K562 (cell line): ENCODE data around the gene SNAPC5. TPM values are rescaled to one million over a fixed set of nuclear protein-coding genes. Genes with fewer than 3 reads are reported as not detected.

ENCODE experiments used
- ATAC-seq: fragments of 200-7000 bp; cut with Tn5 transposase; 3 replicates; pipeline ENCODE4 v1.9.1; 2020; ENCODE audit warnings: moderate library complexity
- BruUV-seq: library from RNA; stranded (reverse); fragments of 400-500 nt; replicated peaks from 2 replicates; lab custom pipeline; 2021; lab: Mats Ljungman, UMichigan
- CTCF ChIA-PET: fragments of 300-600 bp; formaldehyde crosslinking; extraction: SDS; loops from one replicate; lab custom pipeline; 2021; ENCODE audit warnings: low intra/inter-chr PET ratio; lab: Yijun Ruan, JAX
- POLR2A ChIA-PET: fragments of 300-600, 350-650 bp; sonication (Branson Sonifier 250); formaldehyde crosslinking; extraction: SDS; loops from one replicate; lab custom pipeline; 2021; ENCODE audit warnings: antibody characterized with exemption, inconsistent platforms; lab: Yijun Ruan, JAX
- DNase-seq, 4 experiments: peaks; one replicate each; pipeline versions ENCODE4 v3.0.0 to v3.0.0-alpha.2; 2011 to 2018; ENCODE audit warnings: low spot score in 3 of 4, mixed read lengths in 3 of 4; ENCODE audit errors: extremely low read depth in 1 of 4
- FAIRE-seq: peaks from 2 replicates; lab custom pipeline; 2011; peaks lifted over from hg19 to GRCh38; lab: Jason Lieb, UNC
- H2AFZ ChIP-seq: 2 replicates; pipeline ENCODE4 v1.6.0; 2011; ENCODE audit warnings: low read depth, low read length, control low read depth, inconsistent platforms
- H3K27ac ChIP-seq: fragments of 200-600 bp; 3 replicates; pipeline ENCODE4 v1.8.0; 2011; ENCODE audit warnings: low read depth, mild to moderate bottlenecking, control low read depth, inconsistent platforms, low read length, moderate library complexity, mixed read lengths; ENCODE audit errors: extremely low read depth
- H3K27me3 ChIP-seq, 2 experiments: fragments of 300-600 bp in 1 of 2; 2 replicates in 1 of 2; 3 replicates in 1 of 2; pipeline versions ENCODE4 v1.6.0 to v1.8.0; 2011; ENCODE audit warnings: inconsistent platforms in 2 of 2, low read length in 2 of 2, mild to moderate bottlenecking in 1 of 2, mixed read lengths in 1 of 2, moderate library complexity in 1 of 2; ENCODE audit not compliant: control insufficient read depth in 2 of 2, insufficient read depth in 2 of 2
- H3K36me3 ChIP-seq: fragments of 300-600 bp; 3 replicates; pipeline ENCODE4 v1.8.0; 2011; ENCODE audit warnings: mild to moderate bottlenecking, low read length, inconsistent platforms; ENCODE audit not compliant: control insufficient read depth, insufficient read depth
- H3K4me1 ChIP-seq, 2 experiments: fragments of 200-600 bp in 1 of 2; replicated peaks in 1 of 2; 2 replicates in 1 of 2; 3 replicates in 1 of 2; pipeline versions ENCODE4 v1.5.1 to v1.8.0; 2011; ENCODE audit warnings: inconsistent platforms in 2 of 2, low read length in 2 of 2, mild to moderate bottlenecking in 1 of 2, mixed read lengths in 1 of 2, moderate library complexity in 1 of 2; ENCODE audit not compliant: control insufficient read depth in 2 of 2, insufficient read depth in 2 of 2
- H3K4me2 ChIP-seq: 2 replicates; pipeline ENCODE4 v1.6.1; 2011; ENCODE audit warnings: low read length, control low read depth, inconsistent platforms, mixed read lengths; ENCODE audit not compliant: insufficient read depth
- H3K4me3 ChIP-seq: fragments of 200-600 bp; sonication (generic), shearing (Covaris generic); 2 replicates; pipeline ENCODE4 v1.5.1; 2016; ENCODE audit warnings: control low read depth, inconsistent platforms
- H3K79me2 ChIP-seq: fragments of 200-600 bp; 3 replicates; pipeline ENCODE4 v1.8.0; 2011; ENCODE audit warnings: low read length, inconsistent platforms; ENCODE audit not compliant: control insufficient read depth, insufficient read depth
- H3K9ac ChIP-seq, 2 experiments: 2 replicates each; pipeline versions ENCODE4 v1.6.0 to v1.6.1; 2011; ENCODE audit warnings: low read depth in 2 of 2, low read length in 2 of 2, control low read depth in 1 of 2, inconsistent platforms in 1 of 2, mild to moderate bottlenecking in 1 of 2, mixed read lengths in 1 of 2; ENCODE audit not compliant: insufficient read depth in 1 of 2
- H3K9me1 ChIP-seq: one replicate; pipeline ENCODE4 v1.6.0; 2011; ENCODE audit warnings: inconsistent platforms, mild to moderate bottlenecking, low read length, moderate library complexity; ENCODE audit not compliant: control insufficient read depth, insufficient read depth
- H3K9me3 ChIP-seq: replicated peaks from 2 replicates; pipeline ENCODE4 v1.5.1; 2011; ENCODE audit warnings: low read depth, low read length, inconsistent platforms; ENCODE audit not compliant: control insufficient read depth, insufficient read depth
- H4K20me1 ChIP-seq: replicated peaks from 2 replicates; pipeline ENCODE4 v1.6.1; 2011; ENCODE audit warnings: low read length, inconsistent platforms, mixed read lengths; ENCODE audit not compliant: control insufficient read depth, insufficient read depth
- ATF1 ChIP-seq, 2 experiments: fragments of 450-650 bp in 1 of 2; IDR thresholded peaks; 2 replicates each; pipeline ENCODE4 v1.6.1; 2016; ENCODE audit warnings: missing compliant biosample characterization in 1 of 2, missing genetic modification characterization in 1 of 2
- ELF4 ChIP-seq: fragments of 450-650 bp; formaldehyde crosslinking; IDR thresholded peaks from 2 replicates; pipeline ENCODE4 v1.4.0; 2022; ENCODE audit warnings: missing genetic modification characterization
- FOXO4 ChIP-seq: fragments of 450-650 bp; formaldehyde crosslinking; IDR thresholded peaks from 2 replicates; pipeline ENCODE4 v1.4.0; 2020; ENCODE audit warnings: mild to moderate bottlenecking, moderate library complexity
- GABPB1 ChIP-seq: sonication (generic); formaldehyde crosslinking; IDR thresholded peaks from 2 replicates; pipeline ENCODE4 v1.8.0; 2022; ENCODE audit warnings: mild to moderate bottlenecking, missing genetic modification reagents
- HNRNPLL ChIP-seq: fragments of 200-400 bp; formaldehyde crosslinking; IDR thresholded peaks from 2 replicates; pipeline ENCODE4 v1.6.1; 2017; ENCODE audit warnings: low read length, low read depth, mild to moderate bottlenecking; ENCODE audit not compliant: poor library complexity, severe bottlenecking
- HSF4 ChIP-seq: fragments of 250-450 bp; sonication (Bioruptor Pico); IDR thresholded peaks from 2 replicates; pipeline ENCODE4 v2.1.2; 2022; ENCODE audit warnings: mild to moderate bottlenecking, moderate library complexity, borderline replicate concordance
- NR1H2 ChIP-seq: sonication (generic); formaldehyde crosslinking; IDR thresholded peaks from 2 replicates; pipeline ENCODE4 v1.4.0; 2020; ENCODE audit warnings: mild to moderate bottlenecking, missing genetic modification reagents
- NRF1 ChIP-seq, 2 experiments: fragments of 450-650 bp; IDR thresholded peaks in 1 of 2; conservative IDR thresholded peaks in 1 of 2; 2 replicates each; pipeline ENCODE4 v1.6.1; 2014; ENCODE audit warnings: mild to moderate bottlenecking in 2 of 2
- PRMT5 ChIP-seq: sonication (generic); formaldehyde crosslinking; IDR thresholded peaks from 2 replicates; pipeline ENCODE4 v1.5.0; 2020; ENCODE audit warnings: missing genetic modification reagents
- SIX5 ChIP-seq, 2 experiments: IDR thresholded peaks; 2 replicates each; pipeline ENCODE4 v1.6.1; 2011; ENCODE audit warnings: low read length in 2 of 2, borderline replicate concordance in 1 of 2, low read depth in 1 of 2, mild to moderate bottlenecking in 1 of 2, moderate library complexity in 1 of 2; ENCODE audit not compliant: insufficient read depth in 1 of 2
- STAT6 ChIP-seq: sonication (generic); formaldehyde crosslinking; IDR thresholded peaks from 2 replicates; pipeline ENCODE4 v1.8.1; 2023; ENCODE audit warnings: mild to moderate bottlenecking, missing genetic modification reagents
- TARDBP ChIP-seq: fragments of 450-650 bp; IDR thresholded peaks from 2 replicates; pipeline ENCODE4 v1.6.1; 2016
- WHSC1 ChIP-seq: IDR thresholded peaks from one replicate; pipeline ENCODE4 v1.6.1; 2012; ENCODE audit warnings: low read length, control low read depth, inconsistent platforms
- ZFP30 ChIP-seq: fragments of 250-450 bp; sonication (Bioruptor Pico); IDR thresholded peaks from 2 replicates; pipeline ENCODE4 v1.8.0; 2022; ENCODE audit warnings: moderate library complexity, mild to moderate bottlenecking, inconsistent platforms, borderline replicate concordance
- ZNF586 ChIP-seq: fragments of 450-650 bp; formaldehyde crosslinking; conservative IDR thresholded peaks from 2 replicates; pipeline ENCODE4 v1.4.0; 2020; ENCODE audit warnings: mild to moderate bottlenecking, moderate library complexity
- ZNF589 ChIP-seq: fragments of 200-800 bp; sonication (Bioruptor generic); IDR thresholded peaks from 2 replicates; pipeline ENCODE4 v1.6.1; 2016; ENCODE audit warnings: low read depth, missing genetic modification characterization, missing compliant biosample characterization
- WGBS: fragments of 100-300 bp; shearing (Covaris generic); methylation state at CpG from one replicate; pipeline ENCODE4 v1.1.6; 2016; ENCODE audit warnings: low coverage, mixed read lengths; ENCODE audit not compliant: insufficient coverage; ENCODE audit errors: missing lambda C conversion rate; 5-methylcytosine and 5-hydroxymethylcytosine counted together
- in situ Hi-C: fragments of 300-500 bp; cut with MboI; formaldehyde crosslinking; loops from 4 replicates; pipeline ENCODE4 v1.15.0; 2018; ENCODE audit warnings: inconsistent platforms, mixed read lengths
- intact Hi-C: fragments of 100-400 bp; cut with micrococcal nuclease; formaldehyde crosslinking; loops from 2 replicates; pipeline ENCODE4 v1.14.2; 2022
- polyA plus RNA-seq, 8 experiments: library from polyadenylated mRNA; depleted of rRNA in 4 of 8; stranded (reverse) in 5 of 8; unstranded in 3 of 8; fragments of >200 nt; fragmentation: Nextera tagmentation in 2 of 8; fragmentation: Illumina TruSeq in 1 of 8; extraction: Ambion mirVana in 2 of 8; extraction: Trizol in 1 of 8; gene quantifications; 2 replicates each; pipeline versions ENCODE4 v1.2.1 to v1.2.3, GENCODE V29; 2011 to 2014; ENCODE audit warnings: inconsistent platforms in 1 of 8, missing spikeins in 1 of 8
- total RNA-seq, 7 experiments: library from RNA; depleted of rRNA in 6 of 7; stranded (reverse); fragments of >200 nt in 6 of 7; fragmentation: Illumina TruSeq in 2 of 7; extraction: Trizol in 2 of 7; gene quantifications; 2 replicates each; pipeline versions ENCODE4 v1.2.1 to v1.2.3, GENCODE V29; 2011 to 2021; ENCODE audit warnings: low replicate concordance in 1 of 7

The SNAPC5 gene
- total and polyA plus RNA-seq, 9 of the 15 experiments (the other 6 are each of a cell fraction or from before 2014, with no cell fraction given) = 52.8 to 155 (median 96.5) TPM

- H3K9me3 ChIP-seq = no peaks in the 10 kb centered on the region
- intact Hi-C loops = loop anchor here (1.0 to 10.0 kb wide), 3 partner anchors 110 to 358 kb away; partner anchors contain the start of gene DIS3L
- WGBS = 4% methylated on average over 17 of the region's 17 CpGs
- ChIA-PET CTCF (interaction anchor here (1.6 kb wide), 1 partner anchor 109 kb away, joined by 4 read pairs; no protein-coding TSS in a partner anchor), POLR2A (interaction anchor here (0.6 to 2.1 kb wide), 21 partner anchors 8 to 664 kb away, joined by 3 to 8 read pairs (median 3); partner anchors contain the start of genes MAP2K1 and ZWILCH)
- H3K27me3 ChIP-seq = no peaks in the 10 kb centered on the region
- H3K79me2 ChIP-seq = peaks cover 58% of the 10 kb centered on the region
- no TSS peak for BruUV-seq
- peak overlapping the region; percentile 71 for H2AFZ ChIP-seq
- H4K20me1 ChIP-seq = peaks cover 18% of the 10 kb centered on the region
- H3K36me3 ChIP-seq = peaks cover 90% of the 10 kb centered on the region
- peak overlapping the region; percentile 92 for H3K4me2 ChIP-seq
- H3K4me1 ChIP-seq = peaks cover 5 to 7% of the 10 kb centered on the region in 2 experiments
- in situ Hi-C loops = no loop called here
- peak overlapping the region; percentile 95 for H3K9ac ChIP-seq
- ATAC-seq (peak; percentile 26), FAIRE-seq (peak; percentile 6), DNase-seq (peak; percentile 30 to 58 (median 38))
- H3K9me1 ChIP-seq = no peaks in the 10 kb centered on the region
- peak overlapping the region; percentile 93 for H3K27ac ChIP-seq
- peak overlapping the region; percentile 83 for H3K4me3 ChIP-seq
- TF ChIP-seq GABPB1 (CRISPR knock-in tag) (no peak), HSF4 (CRISPR knock-in tag) (no peak), ZNF586 (CRISPR knock-in tag) (no peak), ELF4 (CRISPR knock-in tag) (no peak), NR1H2 (CRISPR knock-in tag) (no peak), FOXO4 (CRISPR knock-in tag) (no peak), ATF1 (CRISPR knock-in tag; IDR thresholded peaks at IDR 0.05) (no peak), ATF1 (tag; IDR thresholded peaks at IDR 0.05) (no peak), HNRNPLL (no peak), ZFP30 (CRISPR knock-in tag) (no peak), WHSC1 (no peak), TARDBP (no peak), SIX5 (IDR thresholded peaks at IDR 0.05; ENCODE audit: borderline replicate concordance in 1 of 2, insufficient read depth in 1 of 2, low read depth in 1 of 2, low read length in 2 of 2) (no peak), ZNF589 (CRISPR knock-in tag) (no peak), STAT6 (CRISPR knock-in tag) (0 out of 2 replicates have a peak, but pooled peaks have one; percentile 35), NRF1 (conservative IDR thresholded peaks at IDR 0.05 in 1 of 2, IDR thresholded peaks at IDR 0.05 in 1 of 2) (no peak), PRMT5 (CRISPR knock-in tag) (no peak)
These were observed 536 bp downstream of the SNAPC5 start for GRCh38 chr15:66496951-66497501.
